SK-N-MC (cell line): Measurements from ENCODE around the gene PLXNA2.

Source experiments
- EZH2 ChIP-seq: fragments of 200-600 bp; sonication (generic); IDR thresholded peaks from one replicate; pipeline ENCODE4 v1.6.1; 2017; ENCODE audit warnings: antibody characterized with exemption
- FOXP2 ChIP-seq: optimal IDR thresholded peaks from 2 replicates; pipeline ENCODE3; 2011; ENCODE audit warnings: mild to moderate bottlenecking, moderate library complexity; ENCODE audit not compliant: insufficient read depth; ENCODE audit errors: extremely low read length, control extremely low read depth
- POLR2AphosphoS5 ChIP-seq: IDR thresholded peaks from 2 replicates; pipeline ENCODE4 v1.6.1; 2012; ENCODE audit warnings: mild to moderate bottlenecking, low read depth, low read length, borderline replicate concordance

GRCh38 chr1:208006258-208006920 is 237.8 kb downstream of the PLXNA2 start:
- no peak for TF ChIP-seq EZH2
- TF ChIP-seq POLR2AphosphoS5, result no peak
- TF ChIP-seq FOXP2, result no peak
